GM18951 (cell line): ENCODE measurements around the gene UBE2L6.
"Not testable (repeated sequence)": the region's sequence is repeated elsewhere in the genome, so short reads cannot be mapped to it uniquely, and the experiment has no call there.

Source experiments
- POLR2A ChIP-seq: IDR thresholded peaks from 4 replicates; pipeline ENCODE4 v1.6.1; 2011; ENCODE audit warnings: mild to moderate bottlenecking; ENCODE audit not compliant: insufficient read length, insufficient read depth; ENCODE audit errors: extremely low read depth
- in situ Hi-C: fragments of 300-500 bp; cut with MboI; formaldehyde crosslinking; loops from one replicate; pipeline ENCODE4 v1.12.0; 2022; ENCODE audit warnings: low sequenced_read_pairs, mixed read lengths, inconsistent platforms; ENCODE audit not compliant: unreplicated experiment

Gene UBE2L6

GRCh38 chr11:57555393-57555792, 12.1 kb downstream of the UBE2L6 start:
- in situ Hi-C loops, result no loop called here
- TF ChIP-seq POLR2A, result no peak

GRCh38 chr11:57552479-57552878, 15.0 kb downstream of the UBE2L6 start:
- in situ Hi-C loops, result no loop called here
- no peak for TF ChIP-seq POLR2A

- in situ Hi-C loops, result no loop called here
These were observed 15.5 kb downstream of the UBE2L6 start for GRCh38 chr11:57551941-57552340.

GRCh38 chr11:57549983-57550382, 17.5 kb downstream of the UBE2L6 start:
- in situ Hi-C loops, result no loop called here
- no peak for TF ChIP-seq POLR2A

More at GRCh38 chr11:57551941-57552340, 15.5 kb downstream of the UBE2L6 start:
- TF ChIP-seq POLR2A, result no peak

- no peak for TF ChIP-seq POLR2A
- in situ Hi-C loops, result no loop called here
These were observed 19.6 kb downstream of the UBE2L6 start for GRCh38 chr11:57547854-57548377.

- in situ Hi-C loops, result no loop called here
- no peak for TF ChIP-seq POLR2A
These were observed 20.5 kb downstream of the UBE2L6 start for GRCh38 chr11:57546869-57547475.

GRCh38 chr11:57546451-57546850, 21.0 kb downstream of the UBE2L6 start:
- no peak for TF ChIP-seq POLR2A
- in situ Hi-C loops, result no loop called here

GRCh38 chr11:57545883-57546282, 21.6 kb downstream of the UBE2L6 start:
- in situ Hi-C loops, result no loop called here

GRCh38 chr11:57544566-57544965, 22.9 kb downstream of the UBE2L6 start:
- no peak for TF ChIP-seq POLR2A
- in situ Hi-C loops, result no loop called here

More at GRCh38 chr11:57545883-57546282, 21.6 kb downstream of the UBE2L6 start:
- no peak for TF ChIP-seq POLR2A

- TF ChIP-seq POLR2A, result no peak
- in situ Hi-C loops, result no loop called here
These were observed 23.9 kb downstream of the UBE2L6 start for GRCh38 chr11:57543593-57543992.

GRCh38 chr11:57542582-57542981, 24.9 kb downstream of the UBE2L6 start:
- in situ Hi-C loops, result no loop called here
- TF ChIP-seq POLR2A, result no peak

GRCh38 chr11:57541169-57541568, 26.3 kb downstream of the UBE2L6 start:
- no peak for TF ChIP-seq POLR2A

GRCh38 chr11:57539342-57539741, 28.1 kb downstream of the UBE2L6 start:
- in situ Hi-C loops, result no loop called here
- TF ChIP-seq POLR2A, result no peak

More at GRCh38 chr11:57541169-57541568, 26.3 kb downstream of the UBE2L6 start:
- in situ Hi-C loops, result no loop called here

GRCh38 chr11:57536947-57537619, 30.4 kb downstream of the UBE2L6 start, which contains the start of gene SMTNL1:
Gene SMTNL1, plus strand, starts transcription at chr11:57537595. Its CDS starts 5,048 bp downstream, at chr11:57542643.
- in situ Hi-C loops, result no loop called here
- TF ChIP-seq POLR2A, result no peak

GRCh38 chr11:57534449-57534848, 33.0 kb downstream of the UBE2L6 start:
- in situ Hi-C loops, result not testable (repeated sequence)
